ACC112 (cell line): ENCODE measurements around the gene BIN1.

Source experiments
- H2AFZ ChIP-seq: fragments of 200-600 bp; sonication (generic); one replicate; pipeline ENCODE4 v1.6.0; 2017; ENCODE audit warnings: antibody characterized with exemption, low read length; ENCODE audit not compliant: unreplicated experiment
- H3K27ac ChIP-seq: fragments of 200-600 bp; sonication (generic); 2 replicates; pipeline ENCODE4 v1.5.1; 2014; ENCODE audit warnings: low read depth, mild to moderate bottlenecking, antibody characterized with exemption, low read length, moderate library complexity
- H3K27me3 ChIP-seq: fragments of 200-600 bp; sonication (generic); 2 replicates; pipeline ENCODE4 v1.6.1; 2014; ENCODE audit warnings: mild to moderate bottlenecking, antibody characterized with exemption, low read length, moderate library complexity, mixed read lengths; ENCODE audit not compliant: insufficient read depth
- H3K36me3 ChIP-seq: fragments of 200-600 bp; sonication (generic); 2 replicates; pipeline ENCODE4 v1.6.1; 2016; ENCODE audit warnings: mild to moderate bottlenecking, antibody characterized with exemption, low read length, moderate library complexity, mixed read lengths; ENCODE audit not compliant: insufficient read depth
- H3K4me1 ChIP-seq: fragments of 200-600 bp; sonication (generic); one replicate; pipeline ENCODE4 v1.6.1; 2016; ENCODE audit warnings: low read length, mixed read lengths; ENCODE audit not compliant: insufficient read depth, unreplicated experiment, control insufficient read depth
- H3K4me3 ChIP-seq: fragments of 200-600 bp; sonication (generic); 2 replicates; pipeline ENCODE4 v1.5.1; 2014; ENCODE audit warnings: mild to moderate bottlenecking, low read depth, low read length
- H3K79me2 ChIP-seq: fragments of 200-600 bp; sonication (generic); one replicate; pipeline ENCODE4 v1.6.0; 2016; ENCODE audit warnings: low read length; ENCODE audit not compliant: control insufficient read depth, unreplicated experiment, insufficient read depth

The BIN1 gene

GRCh38 chr2:127044977-127045661, 61.8 kb downstream of the BIN1 start:
- no peak overlapping the region for H3K27ac ChIP-seq
- H3K4me3 ChIP-seq, result no peak overlapping the region
- H3K36me3 ChIP-seq, result no peaks in the 10 kb centered on the region
- H3K4me1 ChIP-seq, result peaks cover 5% of the 10 kb centered on the region
- H3K79me2 ChIP-seq, result no peaks in the 10 kb centered on the region
- H3K27me3 ChIP-seq, result no peaks in the 10 kb centered on the region
- H2AFZ ChIP-seq, result no peak overlapping the region

- Histone ChIP-seq H3K4me3 (no peak overlapping the region), H3K27me3 (no peaks in the 10 kb centered on the region), H3K79me2 (no peaks in the 10 kb centered on the region)
Measured at GRCh38 chr2:127044165-127044718, 62.7 kb downstream of the BIN1 start.

GRCh38 chr2:127043367-127044164, 63.4 kb downstream of the BIN1 start:
- Histone ChIP-seq H3K27me3 (no peaks in the 10 kb centered on the region), H3K27ac (no peak overlapping the region), H2AFZ (no peak overlapping the region), H3K4me3 (no peak overlapping the region), H3K4me1 (peaks cover 5% of the 10 kb centered on the region), H3K36me3 (no peaks in the 10 kb centered on the region), H3K79me2 (no peaks in the 10 kb centered on the region)

More at GRCh38 chr2:127044165-127044718, 62.7 kb downstream of the BIN1 start:
- no peaks in the 10 kb centered on the region for H3K36me3 ChIP-seq
- H3K4me1 ChIP-seq, result peaks cover 5% of the 10 kb centered on the region
- no peak overlapping the region for H3K27ac ChIP-seq
- H2AFZ ChIP-seq, result no peak overlapping the region

GRCh38 chr2:127041259-127041970, 65.5 kb downstream of the BIN1 start:
- Histone ChIP-seq H3K27ac (no peak overlapping the region), H3K4me1 (peaks cover 3% of the 10 kb centered on the region), H3K79me2 (no peaks in the 10 kb centered on the region), H2AFZ (no peak overlapping the region), H3K27me3 (no peaks in the 10 kb centered on the region), H3K36me3 (no peaks in the 10 kb centered on the region), H3K4me3 (no peak overlapping the region)

- Histone ChIP-seq H3K27me3 (no peaks in the 10 kb centered on the region), H3K4me1 (no peaks in the 10 kb centered on the region), H3K27ac (no peak overlapping the region), H3K4me3 (no peak overlapping the region), H3K36me3 (no peaks in the 10 kb centered on the region), H3K79me2 (no peaks in the 10 kb centered on the region), H2AFZ (no peak overlapping the region)
Measured at GRCh38 chr2:127040169-127040568, 66.8 kb downstream of the BIN1 start.

- H3K4me1 ChIP-seq, result no peaks in the 10 kb centered on the region
- no peak overlapping the region for H2AFZ ChIP-seq
- H3K36me3 ChIP-seq, result no peaks in the 10 kb centered on the region
Measured at GRCh38 chr2:127039387-127040031, 67.4 kb downstream of the BIN1 start.

GRCh38 chr2:127037476-127037875, 69.5 kb downstream of the BIN1 start:
- Histone ChIP-seq H3K4me1 (peaks cover 4% of the 10 kb centered on the region), H3K36me3 (no peaks in the 10 kb centered on the region), H3K79me2 (no peaks in the 10 kb centered on the region), H2AFZ (no peak overlapping the region), H3K27me3 (no peaks in the 10 kb centered on the region), H3K4me3 (no peak overlapping the region), H3K27ac (no peak overlapping the region)

More at GRCh38 chr2:127039387-127040031, 67.4 kb downstream of the BIN1 start:
- H3K27me3 ChIP-seq, result no peaks in the 10 kb centered on the region
- H3K79me2 ChIP-seq, result no peaks in the 10 kb centered on the region
- H3K27ac ChIP-seq, result no peak overlapping the region
- H3K4me3 ChIP-seq, result no peak overlapping the region

- Histone ChIP-seq H3K79me2 (no peaks in the 10 kb centered on the region), H3K4me1 (peaks cover 7% of the 10 kb centered on the region), H3K4me3 (no peak overlapping the region), H3K27ac (no peak overlapping the region), H3K27me3 (no peaks in the 10 kb centered on the region), H2AFZ (no peak overlapping the region), H3K36me3 (no peaks in the 10 kb centered on the region)
Measured at GRCh38 chr2:127034883-127035611, 71.9 kb downstream of the BIN1 start.

GRCh38 chr2:127034051-127034450, 72.9 kb downstream of the BIN1 start:
- Histone ChIP-seq H3K27me3 (no peaks in the 10 kb centered on the region), H3K4me1 (peaks cover 7% of the 10 kb centered on the region), H3K27ac (no peak overlapping the region), H3K79me2 (no peaks in the 10 kb centered on the region), H3K4me3 (no peak overlapping the region), H3K36me3 (no peaks in the 10 kb centered on the region), H2AFZ (no peak overlapping the region)

- Histone ChIP-seq H3K4me3 (no peak overlapping the region), H3K27ac (no peak overlapping the region), H3K79me2 (no peaks in the 10 kb centered on the region), H3K27me3 (no peaks in the 10 kb centered on the region), H3K4me1 (peaks cover 7% of the 10 kb centered on the region), H3K36me3 (no peaks in the 10 kb centered on the region), H2AFZ (no peak overlapping the region)
Measured at GRCh38 chr2:127032621-127033020, 74.3 kb downstream of the BIN1 start.
